ENCODE results near the gene ZER1.
"Not testable (repeated sequence)": the region's sequence is repeated elsewhere in the genome, so short reads cannot be mapped to it uniquely, and the experiment has no call there.

Gene ZER1

GRCh38 chr9:128786681-128787601, 15.2 kb upstream of the ZER1 start, which contains the start of gene TBC1D13:
Gene TBC1D13 (plus strand): TSS chr9:128787253. CDS start chr9:128787354, 101 bp downstream.
- peak; percentile 33 for DNase-seq

GRCh38 chr9:128785427-128785826, 13.7 kb upstream of the ZER1 start:
- DNase-seq, result no peak

GRCh38 chr9:128782669-128783068, 10.9 kb upstream of the ZER1 start:
- DNase-seq, result no peak

- no peak for DNase-seq
Measured at GRCh38 chr9:128781187-128782070, 9.7 kb upstream of the ZER1 start.

- DNase-seq, result not testable (repeated sequence)
Measured at GRCh38 chr9:128780093-128780492, 8.4 kb upstream of the ZER1 start.

GRCh38 chr9:128774804-128775203, 3.1 kb upstream of the ZER1 start:
- DNase-seq, result no peak

GRCh38 chr9:128773049-128773448, 1.3 kb upstream of the ZER1 start:
- no peak for DNase-seq

GRCh38 chr9:128771094-128771721, 519 bp downstream of the ZER1 start:
- no peak for DNase-seq

- DNase-seq, result no peak
Measured at GRCh38 chr9:128770286-128771030, 1.3 kb downstream of the ZER1 start.

GRCh38 chr9:128768606-128769005, 3.1 kb downstream of the ZER1 start:
- DNase-seq, result no peak

GRCh38 chr9:128765499-128765898, 6.2 kb downstream of the ZER1 start:
- DNase-seq, result no peak

GRCh38 chr9:128764361-128764760, 7.4 kb downstream of the ZER1 start:
- no peak for DNase-seq

- DNase-seq, result no peak
Measured at GRCh38 chr9:128762671-128763449, 8.9 kb downstream of the ZER1 start.

- DNase-seq, result no peak
Measured at GRCh38 chr9:128757602-128758001, 14.1 kb downstream of the ZER1 start.

GRCh38 chr9:128753627-128754026, 18.1 kb downstream of the ZER1 start:
- DNase-seq, result no peak

- DNase-seq, result no peak
Measured at GRCh38 chr9:128750926-128751595, 20.7 kb downstream of the ZER1 start.

GRCh38 chr9:128747241-128747640, 24.5 kb downstream of the ZER1 start:
- DNase-seq, result no peak

GRCh38 chr9:128743421-128743820, 28.3 kb downstream of the ZER1 start:
- no peak for DNase-seq

- no peak for DNase-seq
Measured at GRCh38 chr9:128742401-128742800, 29.3 kb downstream of the ZER1 start.

GRCh38 chr9:128735373-128735772, 36.4 kb downstream of the ZER1 start:
- no peak for DNase-seq

- DNase-seq, result no peak
Measured at GRCh38 chr9:128733256-128733655, 38.5 kb downstream of the ZER1 start.

All from GOT3 (cell line).